Central memory CD8-positive, alpha-beta T cell (primary cell): ENCODE measurements around the gene RAPGEF2.
"Not testable (repeated sequence)": the region's sequence is repeated elsewhere in the genome, so short reads cannot be mapped to it uniquely, and the experiment has no call there.

Source experiments
- ATAC-seq: fragments of 150-1000 bp; cut with Tn5 transposase; replicated peaks from 2 replicates; pipeline ENCODE4 v1.10.0; 2022; ENCODE audit warnings: mild to moderate bottlenecking, moderate FRiP score, moderate number of reproducible peaks; ENCODE audit not compliant: poor library complexity, severe bottlenecking; ENCODE audit errors: extremely low read depth
- DNase-seq, 2 donors: peaks; one replicate each; pipeline ENCODE4 v3.0.0; 2021; ENCODE audit warnings: low spot score in 2 of 2
- H3K27ac Mint-ChIP-seq: one replicate; pipeline ENCODE4 v1.8.0; 2022; ENCODE audit warnings: low read depth, mild to moderate bottlenecking, moderate library complexity, mixed read lengths
- H3K27me3 Mint-ChIP-seq: one replicate; pipeline ENCODE4 v1.8.0; 2022; ENCODE audit warnings: mixed read lengths
- H3K36me3 Mint-ChIP-seq: one replicate; pipeline ENCODE4 v1.8.0; 2022; ENCODE audit warnings: mild to moderate bottlenecking, moderate library complexity, mixed read lengths; ENCODE audit not compliant: insufficient read depth
- H3K4me1 Mint-ChIP-seq: one replicate; pipeline ENCODE4 v1.8.0; 2022; ENCODE audit warnings: mixed read lengths
- H3K4me3 Mint-ChIP-seq: one replicate; pipeline ENCODE4 v1.8.0; 2022; ENCODE audit warnings: mild to moderate bottlenecking, moderate library complexity, mixed read lengths
- H3K9me3 Mint-ChIP-seq: one replicate; pipeline ENCODE4 v1.8.0; 2022; ENCODE audit warnings: mixed read lengths

RAPGEF2 gene

GRCh38 chr4:159227984-159228383, 125.1 kb downstream of the RAPGEF2 start:
- ATAC-seq (no peak), DNase-seq (no peak)
- no peaks in the 10 kb centered on the region for H3K36me3 Mint-ChIP-seq
- H3K9me3 Mint-ChIP-seq = no peaks in the 10 kb centered on the region
- H3K4me3 Mint-ChIP-seq = no peak overlapping the region
- H3K27me3 Mint-ChIP-seq = no peaks in the 10 kb centered on the region
- no peak overlapping the region for H3K27ac Mint-ChIP-seq
- H3K4me1 Mint-ChIP-seq = peaks cover 16% of the 10 kb centered on the region

GRCh38 chr4:159229164-159229563, 126.3 kb downstream of the RAPGEF2 start:
- Mint-ChIP-seq H3K4me1 (peaks cover 22% of the 10 kb centered on the region), H3K36me3 (no peaks in the 10 kb centered on the region), H3K27me3 (no peaks in the 10 kb centered on the region), H3K27ac (no peak overlapping the region), H3K4me3 (no peak overlapping the region), H3K9me3 (no peaks in the 10 kb centered on the region)
- ATAC-seq (no peak), DNase-seq (no peak)

GRCh38 chr4:159232465-159233106, 129.7 kb downstream of the RAPGEF2 start:
- DNase-seq (no peak), ATAC-seq (peak; percentile 49)
- H3K9me3 Mint-ChIP-seq = no peaks in the 10 kb centered on the region
- H3K27ac Mint-ChIP-seq = no peak overlapping the region
- H3K4me1 Mint-ChIP-seq = peaks cover 21% of the 10 kb centered on the region
- H3K27me3 Mint-ChIP-seq = no peaks in the 10 kb centered on the region
- no peak overlapping the region for H3K4me3 Mint-ChIP-seq
- H3K36me3 Mint-ChIP-seq = peaks cover 2% of the 10 kb centered on the region

DNA sequence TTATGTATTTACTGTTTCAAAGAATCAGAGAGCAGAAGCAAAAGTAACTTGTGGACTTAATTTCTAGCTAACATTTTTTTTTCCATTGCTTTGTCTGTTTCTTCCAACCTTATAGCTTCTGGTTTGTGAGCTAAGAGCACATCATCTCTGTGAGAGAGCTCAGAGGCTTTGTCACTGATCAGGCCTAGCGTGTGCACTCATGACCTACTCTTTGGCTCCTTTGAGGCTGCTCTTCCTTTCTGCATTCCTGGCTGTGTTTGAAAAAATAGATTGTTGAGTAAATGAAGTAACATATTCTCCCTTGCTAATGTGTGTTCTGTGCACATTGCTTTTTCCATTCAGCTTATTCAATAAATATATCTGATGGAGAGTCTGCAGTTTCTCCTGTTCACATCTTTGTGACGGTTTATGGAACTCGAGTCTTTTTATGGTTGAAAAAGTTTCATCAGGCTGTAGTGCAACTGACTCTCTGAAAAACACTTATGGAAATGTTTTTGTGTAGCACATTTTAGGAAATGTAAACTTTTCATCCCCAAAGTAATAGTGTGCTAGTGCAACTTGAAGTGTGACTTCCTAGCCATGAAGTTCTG, 133.0 kb downstream of the RAPGEF2 start:
- peaks cover 2% of the 10 kb centered on the region for H3K36me3 Mint-ChIP-seq
- H3K27me3 Mint-ChIP-seq = no peaks in the 10 kb centered on the region
- no peaks in the 10 kb centered on the region for H3K9me3 Mint-ChIP-seq
- DNase-seq = no peak
- peaks cover 21% of the 10 kb centered on the region for H3K4me1 Mint-ChIP-seq
- H3K27ac Mint-ChIP-seq = no peak overlapping the region
- H3K4me3 Mint-ChIP-seq = no peak overlapping the region
- ATAC-seq = no peak

GRCh38 chr4:159237975-159238374, 135.1 kb downstream of the RAPGEF2 start:
- Mint-ChIP-seq H3K27me3 (no peaks in the 10 kb centered on the region), H3K4me3 (no peak overlapping the region), H3K36me3 (peaks cover 2% of the 10 kb centered on the region), H3K4me1 (peaks cover 13% of the 10 kb centered on the region), H3K27ac (no peak overlapping the region), H3K9me3 (no peaks in the 10 kb centered on the region)
- no peak for ATAC-seq
- no peak for DNase-seq

- Mint-ChIP-seq H3K4me1 (peaks cover 6% of the 10 kb centered on the region), H3K36me3 (peaks cover 2% of the 10 kb centered on the region), H3K4me3 (no peak overlapping the region), H3K27ac (no peak overlapping the region), H3K9me3 (no peaks in the 10 kb centered on the region), H3K27me3 (no peaks in the 10 kb centered on the region)
- ATAC-seq (no peak), DNase-seq (no peak)
Measured at GRCh38 chr4:159238631-159239030, 135.8 kb downstream of the RAPGEF2 start.

DNA sequence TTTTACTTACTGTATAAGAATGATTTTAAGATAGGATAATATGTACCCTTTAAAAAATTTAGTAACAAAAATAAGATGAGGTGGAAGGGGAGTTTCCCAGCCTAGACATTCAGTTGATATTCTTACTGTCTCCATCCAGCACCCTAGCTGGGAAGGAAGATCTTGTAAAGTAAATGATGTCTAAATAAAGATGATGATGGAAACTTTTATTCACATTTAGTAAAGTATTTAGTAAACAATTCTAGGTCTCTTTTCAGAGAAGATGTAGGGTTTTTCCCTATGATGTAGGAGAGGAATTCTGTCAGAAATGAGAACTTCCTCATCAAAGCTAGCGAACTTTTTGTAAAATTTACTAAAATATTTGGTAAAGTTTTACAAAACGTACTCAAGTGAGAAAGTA, 136.8 kb downstream of the RAPGEF2 start:
- Mint-ChIP-seq H3K27ac (no peak overlapping the region), H3K9me3 (no peaks in the 10 kb centered on the region), H3K4me1 (peaks cover 6% of the 10 kb centered on the region), H3K4me3 (no peak overlapping the region), H3K27me3 (no peaks in the 10 kb centered on the region), H3K36me3 (peaks cover 2% of the 10 kb centered on the region)
- ATAC-seq (no peak), DNase-seq (no peak)

GRCh38 chr4:159240046-159240445, 137.2 kb downstream of the RAPGEF2 start:
- DNase-seq (no peak), ATAC-seq (no peak)
- peaks cover 2% of the 10 kb centered on the region for H3K36me3 Mint-ChIP-seq
- H3K27me3 Mint-ChIP-seq = no peaks in the 10 kb centered on the region
- no peaks in the 10 kb centered on the region for H3K9me3 Mint-ChIP-seq
- H3K4me1 Mint-ChIP-seq = peaks cover 6% of the 10 kb centered on the region
- no peak overlapping the region for H3K4me3 Mint-ChIP-seq
- H3K27ac Mint-ChIP-seq = no peak overlapping the region

DNA sequence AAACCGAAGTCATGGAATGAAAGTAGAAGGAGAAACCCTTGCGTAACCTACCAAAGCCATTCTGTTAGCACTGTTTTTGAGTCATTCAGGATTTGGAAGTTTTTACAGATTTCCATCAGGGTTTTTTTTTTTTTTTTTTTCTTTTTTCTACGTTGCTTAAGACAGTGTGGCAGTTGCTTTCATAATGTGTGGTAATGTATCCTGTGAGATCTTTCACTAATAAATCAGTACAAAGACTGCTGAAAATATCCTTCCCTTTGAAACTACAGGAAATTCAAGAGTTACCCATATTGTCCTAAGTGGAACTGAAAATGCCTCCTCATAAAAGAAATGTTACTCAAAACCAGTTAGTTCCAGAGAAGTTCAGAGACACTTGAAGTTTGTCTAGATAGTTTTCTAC, 137.8 kb downstream of the RAPGEF2 start:
- DNase-seq (no peak), ATAC-seq (no peak)
- Mint-ChIP-seq H3K9me3 (no peaks in the 10 kb centered on the region), H3K4me1 (peaks cover 4% of the 10 kb centered on the region), H3K36me3 (peaks cover 2% of the 10 kb centered on the region), H3K27me3 (no peaks in the 10 kb centered on the region), H3K4me3 (no peak overlapping the region), H3K27ac (no peak overlapping the region)

GRCh38 chr4:159242427-159242826, 139.5 kb downstream of the RAPGEF2 start:
- H3K36me3 Mint-ChIP-seq = no peaks in the 10 kb centered on the region
- no peaks in the 10 kb centered on the region for H3K4me1 Mint-ChIP-seq
- H3K4me3 Mint-ChIP-seq = no peak overlapping the region
- ATAC-seq (no peak), DNase-seq (no peak)
- no peaks in the 10 kb centered on the region for H3K27me3 Mint-ChIP-seq
- H3K9me3 Mint-ChIP-seq = no peaks in the 10 kb centered on the region
- H3K27ac Mint-ChIP-seq = no peak overlapping the region

GRCh38 chr4:159248384-159249178, 145.7 kb downstream of the RAPGEF2 start:
- ATAC-seq (no peak), DNase-seq (no peak)
- Mint-ChIP-seq H3K27me3 (no peaks in the 10 kb centered on the region), H3K4me1 (no peaks in the 10 kb centered on the region), H3K27ac (no peak overlapping the region), H3K9me3 (no peaks in the 10 kb centered on the region), H3K4me3 (no peak overlapping the region), H3K36me3 (no peaks in the 10 kb centered on the region)

- Mint-ChIP-seq H3K27ac (no peak overlapping the region), H3K4me3 (no peak overlapping the region), H3K27me3 (no peaks in the 10 kb centered on the region), H3K36me3 (no peaks in the 10 kb centered on the region), H3K4me1 (no peaks in the 10 kb centered on the region), H3K9me3 (no peaks in the 10 kb centered on the region)
- DNase-seq (no peak), ATAC-seq (no peak)
Measured at GRCh38 chr4:159250751-159251325, 148.0 kb downstream of the RAPGEF2 start.

DNA sequence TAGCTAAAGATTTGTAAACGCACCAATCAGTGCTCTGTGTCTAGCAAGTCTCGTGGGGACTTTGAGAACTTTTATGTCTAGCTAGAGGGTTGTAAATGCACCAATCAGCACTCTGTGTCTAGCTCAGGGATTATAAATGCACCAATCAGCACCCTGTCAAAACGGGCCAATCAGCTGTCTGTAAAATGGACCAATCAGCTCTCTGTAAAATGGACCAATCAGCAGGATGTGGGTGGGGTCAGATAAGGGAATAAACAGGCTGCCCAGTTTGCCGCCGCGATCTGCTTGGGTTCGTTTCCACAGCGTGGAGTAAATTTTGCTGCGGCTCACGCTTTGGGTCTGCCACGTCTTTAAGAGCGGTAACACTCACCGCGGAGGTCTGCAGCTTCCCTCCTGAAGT, 148.7 kb downstream of the RAPGEF2 start:
- not testable (repeated sequence) for H3K4me1 Mint-ChIP-seq, DNase-seq, ATAC-seq, H3K9me3 Mint-ChIP-seq, H3K27me3 Mint-ChIP-seq, H3K27ac Mint-ChIP-seq, H3K4me3 Mint-ChIP-seq, H3K36me3 Mint-ChIP-seq
